Skin of body (tissue), 2 donors: Measurements from ENCODE around the gene GPC3. TPM values are rescaled to one million over a fixed set of nuclear protein-coding genes. Genes with fewer than 3 reads are reported as not detected.

Experiments
- DNase-seq: peaks from one replicate; lab custom pipeline; 2025; lab: John Stamatoyannopoulos, UW
- total RNA-seq: library from RNA; depleted of rRNA; stranded (reverse); fragments of >200 nt; gene quantifications from one replicate; pipeline ENCODE4 v1.2.3, GENCODE V29; 2014

Gene GPC3
- total RNA-seq, 1 donor from 2014 or later: 307 TPM

GRCh38 chrX:133611676-133612075, 373.7 kb downstream of the GPC3 start:
- no peak for DNase-seq

GRCh38 chrX:133610056-133610455, 375.3 kb downstream of the GPC3 start:
- no peak for DNase-seq

- DNase-seq: no peak
Measured at GRCh38 chrX:133609166-133609565, 376.2 kb downstream of the GPC3 start.

GRCh38 chrX:133608406-133608805, 377.0 kb downstream of the GPC3 start:
- no peak for DNase-seq

- no peak for DNase-seq
Measured at GRCh38 chrX:133607419-133608348, 377.7 kb downstream of the GPC3 start.

GRCh38 chrX:133606990-133607389, 378.4 kb downstream of the GPC3 start:
- no peak for DNase-seq

GRCh38 chrX:133604801-133605200, 380.6 kb downstream of the GPC3 start:
- peak; percentile 47 for DNase-seq

- no peak for DNase-seq
Measured at GRCh38 chrX:133602881-133603280, 382.5 kb downstream of the GPC3 start.

GRCh38 chrX:133601116-133601515, 384.3 kb downstream of the GPC3 start:
- no peak for DNase-seq

GRCh38 chrX:133600536-133600935, 384.9 kb downstream of the GPC3 start:
- no peak for DNase-seq

- no peak for DNase-seq
Measured at GRCh38 chrX:133598601-133599335, 386.6 kb downstream of the GPC3 start.

GRCh38 chrX:133594156-133594555, 391.2 kb downstream of the GPC3 start:
- no peak for DNase-seq

- DNase-seq: no peak
Measured at GRCh38 chrX:133593531-133593930, 391.9 kb downstream of the GPC3 start.

GRCh38 chrX:133590703-133591505, 394.5 kb downstream of the GPC3 start:
- no peak for DNase-seq

- DNase-seq: no peak
Measured at GRCh38 chrX:133588827-133589226, 396.6 kb downstream of the GPC3 start.

GRCh38 chrX:133587818-133588217, 397.6 kb downstream of the GPC3 start:
- DNase-seq: no peak

- DNase-seq: no peak
Measured at GRCh38 chrX:133587071-133587470, 398.3 kb downstream of the GPC3 start.

GRCh38 chrX:133586443-133586842, 399.0 kb downstream of the GPC3 start:
- no peak for DNase-seq

- DNase-seq: no peak
Measured at GRCh38 chrX:133583825-133584224, 401.6 kb downstream of the GPC3 start.

- no peak for DNase-seq
Measured at GRCh38 chrX:133580625-133581024, 404.8 kb downstream of the GPC3 start.

GRCh38 chrX:133579631-133580030, 405.8 kb downstream of the GPC3 start:
- DNase-seq: no peak

- DNase-seq: no peak
Measured at GRCh38 chrX:133576876-133577275, 408.5 kb downstream of the GPC3 start.
